NCI-H2227 (cell line): Measurements from ENCODE around the gene COA5.
A peak's percentile ranks its signal among the peaks of the same experiment; 100 is the strongest.

Experiments used
- DNase-seq: peaks from one replicate; lab custom pipeline; 2025; ENCODE audit not compliant: unreplicated experiment; lab: John Stamatoyannopoulos, UW

COA5 gene

GRCh38 chr2:98572676-98573075, 35.6 kb downstream of the COA5 start:
- no peak for DNase-seq

GRCh38 chr2:98572211-98572610, 36.1 kb downstream of the COA5 start:
- no peak for DNase-seq

- DNase-seq, result no peak
Measured at GRCh38 chr2:98571796-98572195, 36.5 kb downstream of the COA5 start.

- DNase-seq, result no peak
Measured at GRCh38 chr2:98571121-98571701, 37.1 kb downstream of the COA5 start.

GRCh38 chr2:98570356-98570755, 38.0 kb downstream of the COA5 start:
- no peak for DNase-seq

- no peak for DNase-seq
Measured at GRCh38 chr2:98569915-98570314, 38.4 kb downstream of the COA5 start.

GRCh38 chr2:98569197-98569793, 39.0 kb downstream of the COA5 start:
- DNase-seq, result peak; percentile 40

GRCh38 chr2:98568161-98568956, 40.0 kb downstream of the COA5 start:
- no peak for DNase-seq

GRCh38 chr2:98565941-98566340, 42.4 kb downstream of the COA5 start:
- DNase-seq, result no peak

GRCh38 chr2:98565286-98565860, 42.9 kb downstream of the COA5 start:
- no peak for DNase-seq

- no peak for DNase-seq
Measured at GRCh38 chr2:98564541-98565132, 43.7 kb downstream of the COA5 start.

GRCh38 chr2:98563394-98563793, 44.9 kb downstream of the COA5 start:
- no peak for DNase-seq

- DNase-seq, result no peak
Measured at GRCh38 chr2:98561902-98562695, 46.2 kb downstream of the COA5 start.

GRCh38 chr2:98561018-98561417, 47.3 kb downstream of the COA5 start:
- no peak for DNase-seq

GRCh38 chr2:98560256-98560771, 48.0 kb downstream of the COA5 start:
- DNase-seq, result no peak

GRCh38 chr2:98559581-98559980, 48.7 kb downstream of the COA5 start:
- DNase-seq, result no peak

- DNase-seq, result no peak
Measured at GRCh38 chr2:98558852-98559530, 49.3 kb downstream of the COA5 start.

- DNase-seq, result no peak
Measured at GRCh38 chr2:98556344-98557033, 51.8 kb downstream of the COA5 start.

- no peak for DNase-seq
Measured at GRCh38 chr2:98555696-98556095, 52.6 kb downstream of the COA5 start.
